Putamen (tissue), 1 donor: ENCODE results near the gene ZNF423.

Experiments used
- DNase-seq: peaks from one replicate; pipeline ENCODE4 v3.0.0-alpha.2; 2016; ENCODE audit warnings: low spot score

The ZNF423 gene

GRCh38 chr16:49724774-49725173 is 131.1 kb downstream of the ZNF423 start:
- DNase-seq: no peak

DNA sequence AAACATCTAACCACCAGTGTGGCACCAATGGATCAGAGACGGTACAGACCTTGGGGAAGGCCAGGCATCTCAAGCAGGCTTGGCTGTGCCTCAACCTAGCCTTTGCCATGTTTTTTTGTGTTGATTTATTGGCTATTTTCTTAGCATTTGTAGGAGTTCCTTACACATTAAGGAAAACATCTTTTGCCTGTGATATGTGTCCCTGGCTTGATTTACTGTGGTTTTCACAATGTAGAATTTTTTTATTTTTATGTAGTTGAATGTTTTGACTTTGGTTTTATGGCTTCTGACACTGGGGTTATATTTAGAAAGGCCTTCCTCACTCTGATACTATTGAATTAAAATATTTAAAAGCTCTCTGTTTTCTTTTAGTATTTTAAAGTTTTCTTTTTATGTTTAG is 132.6 kb downstream of the ZNF423 start:
- no peak for DNase-seq

- DNase-seq: no peak
Observed at GRCh38 chr16:49720225-49720624, 135.7 kb downstream of the ZNF423 start.

DNA sequence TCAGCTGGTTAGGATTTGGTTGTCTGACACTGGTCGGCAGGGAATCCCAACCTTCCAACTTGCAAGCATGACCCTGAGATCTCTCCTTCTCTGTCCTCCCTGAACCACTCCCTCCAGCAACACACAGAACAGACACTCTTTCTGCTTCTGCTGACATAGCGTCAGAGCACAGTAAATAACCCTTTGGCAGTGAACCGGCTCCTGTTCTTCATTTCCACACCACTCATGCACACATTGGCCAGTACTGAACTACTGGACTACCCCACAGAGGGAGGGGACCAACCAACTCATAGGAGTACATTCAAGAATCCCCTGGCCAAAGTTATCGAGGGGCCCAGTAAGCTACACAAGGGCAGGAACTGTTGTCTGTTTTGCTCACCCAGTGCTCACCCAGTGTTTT is 138.2 kb downstream of the ZNF423 start:
- DNase-seq: no peak

- DNase-seq: no peak
Observed at GRCh38 chr16:49716339-49716934, 139.5 kb downstream of the ZNF423 start.

DNA sequence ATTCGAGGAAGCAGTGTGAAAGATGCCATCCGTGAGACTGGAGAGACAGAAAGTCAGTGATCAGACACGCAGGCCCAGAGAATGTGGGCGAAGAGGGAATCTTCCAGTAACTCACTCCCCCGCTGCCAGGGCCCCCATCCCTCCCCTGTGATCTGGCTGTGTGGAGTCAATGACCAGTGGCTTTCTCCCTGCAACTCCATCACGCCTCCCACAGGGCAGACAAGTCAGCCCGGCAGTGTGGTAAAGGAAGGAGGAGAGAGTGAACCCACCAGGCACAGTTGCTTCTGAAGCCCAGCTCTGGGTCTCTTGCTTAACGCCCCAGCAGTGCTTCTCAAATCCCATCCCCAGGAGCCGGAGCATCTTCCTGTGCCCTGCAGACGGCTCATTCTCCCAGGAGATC is 142.1 kb downstream of the ZNF423 start:
- no peak for DNase-seq

- DNase-seq: no peak
Observed at GRCh38 chr16:49712542-49712941, 143.4 kb downstream of the ZNF423 start.

DNA sequence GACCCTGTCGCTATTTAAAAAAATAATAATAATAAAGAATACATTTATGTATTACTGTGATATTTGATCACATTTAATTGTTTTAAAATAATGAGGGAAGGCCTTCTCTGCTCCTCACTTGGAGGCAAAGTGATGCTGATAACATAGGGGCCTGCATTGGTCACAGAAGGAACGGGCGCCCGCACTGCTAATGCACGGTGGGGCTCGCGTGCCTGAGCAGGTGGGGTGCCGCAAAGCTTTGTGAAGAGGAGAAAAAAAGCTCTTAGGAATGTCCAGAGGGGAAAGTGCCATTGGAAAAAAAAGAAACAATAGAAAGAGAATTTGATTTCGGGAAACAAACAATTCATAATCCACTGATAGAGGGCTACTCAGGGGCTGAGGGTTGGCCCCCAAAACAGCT is 143.8 kb downstream of the ZNF423 start:
- no peak for DNase-seq

- DNase-seq: no peak
Observed at GRCh38 chr16:49709057-49709456, 146.9 kb downstream of the ZNF423 start.

DNA sequence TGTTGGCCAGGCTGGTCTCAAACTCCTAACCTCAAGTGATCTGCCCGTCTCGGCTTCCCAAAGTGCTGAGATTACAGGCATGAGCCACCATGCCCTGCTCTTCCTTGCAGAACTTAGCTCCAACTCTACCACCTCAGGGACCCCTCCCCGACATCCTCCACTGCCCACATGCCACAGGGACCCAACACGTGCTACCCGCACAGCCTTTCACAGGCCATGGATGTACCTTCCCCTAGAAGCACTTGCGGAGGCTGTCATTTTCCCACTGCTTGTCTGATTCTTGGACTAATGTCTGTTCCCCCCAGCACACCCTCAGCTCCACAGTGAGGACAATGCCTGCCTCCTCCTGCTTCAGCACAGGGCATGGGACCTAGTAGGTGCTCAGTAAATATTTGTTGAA is 147.4 kb downstream of the ZNF423 start:
- no peak for DNase-seq

- DNase-seq: no peak
Observed at GRCh38 chr16:49706620-49707355, 149.1 kb downstream of the ZNF423 start.

GRCh38 chr16:49704586-49705155 is 151.2 kb downstream of the ZNF423 start:
- DNase-seq: no peak

GRCh38 chr16:49703483-49703882 is 152.4 kb downstream of the ZNF423 start:
- DNase-seq: no peak

- no peak for DNase-seq
Observed at GRCh38 chr16:49701789-49702494, 154.0 kb downstream of the ZNF423 start.

- no peak for DNase-seq
Observed at GRCh38 chr16:49701065-49701685, 154.7 kb downstream of the ZNF423 start.

- DNase-seq: no peak
Observed at GRCh38 chr16:49700251-49701064, 155.5 kb downstream of the ZNF423 start.

DNA sequence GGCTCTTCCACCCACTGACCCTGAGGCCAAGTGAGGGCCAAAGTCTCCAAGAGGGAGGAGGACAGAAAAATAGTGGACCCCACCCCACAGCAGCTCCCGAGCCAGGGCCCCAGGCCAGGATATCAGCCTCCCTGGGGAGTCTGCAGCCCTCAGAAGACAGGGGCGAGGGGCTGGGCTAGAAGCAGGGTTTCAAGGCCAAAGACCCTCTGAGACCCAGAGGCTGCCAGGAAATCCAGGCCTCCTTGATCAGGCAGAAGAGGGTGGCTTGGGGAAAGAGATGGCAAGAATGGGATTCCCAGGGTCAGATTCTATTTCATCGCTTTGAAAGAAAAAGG is 156.1 kb downstream of the ZNF423 start:
- DNase-seq: no peak

GRCh38 chr16:49698931-49699840 is 156.7 kb downstream of the ZNF423 start:
- no peak for DNase-seq

- DNase-seq: no peak
Observed at GRCh38 chr16:49698453-49698815, 157.5 kb downstream of the ZNF423 start.

DNA sequence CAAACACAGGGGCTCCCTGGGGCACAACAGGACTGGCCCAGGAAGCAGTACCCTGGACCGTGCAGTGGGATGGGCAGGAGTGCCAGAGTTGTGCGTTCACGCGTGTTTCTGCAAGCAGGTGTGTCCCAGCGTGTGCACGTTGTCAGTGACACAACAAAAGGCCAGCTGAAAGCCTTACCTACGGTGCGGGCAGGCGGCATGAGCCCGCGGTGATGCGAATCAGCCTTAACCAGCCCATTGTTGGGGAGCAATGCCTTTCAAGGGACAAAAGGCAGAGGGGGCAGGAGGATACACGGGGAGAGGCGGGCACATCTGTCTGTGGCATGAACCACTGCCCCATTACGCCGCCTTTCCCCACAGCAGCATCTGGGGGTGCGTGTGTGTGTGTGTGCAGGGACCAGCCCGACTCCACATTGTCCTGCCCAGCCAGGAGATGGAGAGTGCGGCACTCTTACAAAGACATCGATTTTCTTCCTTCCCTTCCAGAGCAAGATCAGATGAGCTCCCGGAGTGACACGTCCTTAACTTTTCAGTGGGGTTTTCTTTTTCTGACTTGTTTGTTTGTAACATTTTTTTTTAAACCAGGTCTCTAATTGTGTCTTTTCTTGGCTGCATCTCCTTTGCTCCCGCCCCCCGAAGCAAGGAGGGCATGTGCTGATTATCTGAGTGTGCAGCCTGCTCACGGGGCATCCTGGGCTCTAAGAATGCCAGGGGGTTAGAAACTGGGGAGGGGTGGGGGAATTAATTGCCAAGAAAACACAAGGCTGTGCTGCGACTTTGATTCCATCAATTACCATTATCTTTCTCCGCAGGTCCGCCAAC is 158.1 kb downstream of the ZNF423 start:
- DNase-seq: no peak
